ENCODE measurements around the gene DYNC1H1. TPM values are rescaled to one million over a fixed set of nuclear protein-coding genes. Genes with fewer than 3 reads are reported as not detected.

Gene DYNC1H1
- total and polyA plus RNA-seq, 2 experiments from 2014 or later, result 141 to 405 TPM

DNA sequence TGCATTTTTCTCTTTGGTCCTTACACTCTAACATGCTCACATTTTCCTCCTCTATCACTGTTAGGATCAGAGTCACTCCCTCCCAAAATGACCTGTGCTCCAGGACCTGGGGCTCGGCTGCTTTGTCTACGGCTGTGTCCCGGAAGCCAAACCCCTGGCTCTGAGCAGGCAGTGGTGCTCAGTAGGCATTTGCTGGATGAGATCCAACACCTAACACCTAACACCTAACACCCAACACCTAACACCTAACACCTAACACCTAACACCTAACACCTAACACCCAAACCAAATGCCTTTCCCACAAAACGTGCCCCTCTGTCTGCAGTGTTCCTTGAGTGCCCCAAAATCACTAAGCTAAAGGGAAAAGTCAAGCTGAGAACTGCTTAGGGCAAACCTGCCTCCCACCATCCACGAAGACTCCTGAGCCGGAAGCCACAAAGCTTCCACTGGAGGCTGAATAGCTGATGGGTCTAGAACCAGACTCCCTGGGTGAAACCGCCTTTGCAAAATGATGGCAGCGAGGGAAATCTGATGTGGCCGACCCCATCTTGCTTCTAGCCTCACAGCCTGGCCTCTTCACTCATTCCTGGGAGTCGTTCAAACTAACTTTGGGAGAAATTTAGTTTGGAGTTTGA is 93.2 kb downstream of the DYNC1H1 start:
- Histone ChIP-seq H3K36me3 (replicated peaks; ENCODE audit: insufficient read depth, low read depth) (no peaks in the 10 kb centered on the region), H3K27me3 (no peaks in the 10 kb centered on the region), H3K9me3 (ENCODE audit: low read depth) (no peaks in the 10 kb centered on the region), H2AFZ (no peak overlapping the region), H3K79me2 (no peaks in the 10 kb centered on the region), H3K9me2 (replicated peaks; ENCODE audit: insufficient read depth) (no peaks in the 10 kb centered on the region), H4K20me1 (ENCODE audit: insufficient read depth, poor library complexity, severe bottlenecking) (no peaks in the 10 kb centered on the region), H3K4me1 (ENCODE audit: insufficient read depth) (no peaks in the 10 kb centered on the region), H3K4me3 (no peak overlapping the region), H3K27ac (no peak overlapping the region), H3K4me2 (no peak overlapping the region)
- no peak for TF ChIP-seq EZH2 (IDR thresholded peaks at IDR 0.05; ENCODE audit: borderline replicate concordance)
- TF ChIP-seq EZH2phosphoT487 (IDR thresholded peaks at IDR 0.05; ENCODE audit: low read depth, severe bottlenecking, unreplicated experiment), result no peak
- TF ChIP-seq, protein P1, sequence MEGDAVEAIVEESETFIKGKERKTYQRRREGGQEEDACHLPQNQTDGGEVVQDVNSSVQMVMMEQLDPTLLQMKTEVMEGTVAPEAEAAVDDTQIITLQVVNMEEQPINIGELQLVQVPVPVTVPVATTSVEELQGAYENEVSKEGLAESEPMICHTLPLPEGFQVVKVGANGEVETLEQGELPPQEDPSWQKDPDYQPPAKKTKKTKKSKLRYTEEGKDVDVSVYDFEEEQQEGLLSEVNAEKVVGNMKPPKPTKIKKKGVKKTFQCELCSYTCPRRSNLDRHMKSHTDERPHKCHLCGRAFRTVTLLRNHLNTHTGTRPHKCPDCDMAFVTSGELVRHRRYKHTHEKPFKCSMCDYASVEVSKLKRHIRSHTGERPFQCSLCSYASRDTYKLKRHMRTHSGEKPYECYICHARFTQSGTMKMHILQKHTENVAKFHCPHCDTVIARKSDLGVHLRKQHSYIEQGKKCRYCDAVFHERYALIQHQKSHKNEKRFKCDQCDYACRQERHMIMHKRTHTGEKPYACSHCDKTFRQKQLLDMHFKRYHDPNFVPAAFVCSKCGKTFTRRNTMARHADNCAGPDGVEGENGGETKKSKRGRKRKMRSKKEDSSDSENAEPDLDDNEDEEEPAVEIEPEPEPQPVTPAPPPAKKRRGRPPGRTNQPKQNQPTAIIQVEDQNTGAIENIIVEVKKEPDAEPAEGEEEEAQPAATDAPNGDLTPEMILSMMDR (IDR thresholded peaks at IDR 0.05; ENCODE audit: poor library complexity), result no peak
- WGBS (ENCODE audit: low lambda C conversion rate, missing lambda C conversion rate), result 61% methylated on average over 10 of the region's 10 CpGs
- no peak for DNase-seq (ENCODE audit: low spot score)

DNA sequence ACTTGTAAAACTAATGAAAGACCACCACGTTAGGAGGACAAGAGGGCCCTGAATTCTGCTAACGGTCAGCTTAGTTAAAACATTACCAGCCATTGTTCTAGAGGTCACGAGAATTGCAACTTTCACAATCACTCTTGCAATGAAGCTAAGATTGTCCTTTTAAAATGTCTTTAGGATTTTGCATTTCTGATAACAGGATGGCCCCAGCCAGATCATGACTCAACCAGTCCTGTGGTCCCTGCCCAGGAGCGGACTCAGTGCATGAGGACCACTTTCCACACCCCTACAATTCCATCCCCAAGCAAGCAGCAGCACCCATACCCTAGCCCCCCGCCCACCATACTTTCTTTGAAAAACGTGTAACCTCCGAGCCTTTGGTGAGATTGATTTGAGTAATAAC is 93.8 kb downstream of the DYNC1H1 start:
- Histone ChIP-seq H3K9me2 (replicated peaks; ENCODE audit: insufficient read depth) (no peaks in the 10 kb centered on the region), H3K27ac (no peak overlapping the region), H3K4me2 (no peak overlapping the region), H3K79me2 (no peaks in the 10 kb centered on the region), H3K4me1 (ENCODE audit: insufficient read depth) (no peaks in the 10 kb centered on the region), H3K4me3 (no peak overlapping the region), H3K27me3 (no peaks in the 10 kb centered on the region), H2AFZ (no peak overlapping the region), H3K9me3 (ENCODE audit: low read depth) (no peaks in the 10 kb centered on the region), H4K20me1 (ENCODE audit: insufficient read depth, poor library complexity, severe bottlenecking) (no peaks in the 10 kb centered on the region), H3K36me3 (replicated peaks; ENCODE audit: insufficient read depth, low read depth) (no peaks in the 10 kb centered on the region)
- no peak for DNase-seq (ENCODE audit: low spot score)
- TF ChIP-seq, protein P1 (IDR thresholded peaks at IDR 0.05; ENCODE audit: poor library complexity), result no peak
- TF ChIP-seq EZH2 (IDR thresholded peaks at IDR 0.05; ENCODE audit: borderline replicate concordance) (no peak), EZH2phosphoT487 (IDR thresholded peaks at IDR 0.05; ENCODE audit: low read depth, severe bottlenecking, unreplicated experiment) (no peak)
- 62% methylated on average over 7 of the region's 7 CpGs for WGBS (ENCODE audit: low lambda C conversion rate, missing lambda C conversion rate)

- Histone ChIP-seq H2AFZ (no peak overlapping the region), H3K79me2 (no peaks in the 10 kb centered on the region), H4K20me1 (ENCODE audit: insufficient read depth, poor library complexity, severe bottlenecking) (no peaks in the 10 kb centered on the region), H3K9me2 (replicated peaks; ENCODE audit: insufficient read depth) (no peaks in the 10 kb centered on the region), H3K4me2 (no peak overlapping the region), H3K36me3 (replicated peaks; ENCODE audit: insufficient read depth, low read depth) (no peaks in the 10 kb centered on the region), H3K4me1 (ENCODE audit: insufficient read depth) (no peaks in the 10 kb centered on the region), H3K4me3 (no peak overlapping the region), H3K27ac (no peak overlapping the region), H3K9me3 (ENCODE audit: low read depth) (no peaks in the 10 kb centered on the region), H3K27me3 (no peaks in the 10 kb centered on the region)
- WGBS (ENCODE audit: low lambda C conversion rate, missing lambda C conversion rate), result 87% methylated on average over 5 of the region's 5 CpGs
- TF ChIP-seq EZH2 (IDR thresholded peaks at IDR 0.05; ENCODE audit: borderline replicate concordance) (no peak), EZH2phosphoT487 (IDR thresholded peaks at IDR 0.05; ENCODE audit: low read depth, severe bottlenecking, unreplicated experiment) (no peak)
- TF ChIP-seq, protein P1 (IDR thresholded peaks at IDR 0.05; ENCODE audit: poor library complexity), result no peak
- no peak for DNase-seq (ENCODE audit: low spot score)
Observed at GRCh38 chr14:102058961-102059360, 94.6 kb downstream of the DYNC1H1 start.

All from hepatocyte (in vitro differentiated cells).